Measurements from ENCODE around the gene SYNDIG1.

SYNDIG1 gene

DNA sequence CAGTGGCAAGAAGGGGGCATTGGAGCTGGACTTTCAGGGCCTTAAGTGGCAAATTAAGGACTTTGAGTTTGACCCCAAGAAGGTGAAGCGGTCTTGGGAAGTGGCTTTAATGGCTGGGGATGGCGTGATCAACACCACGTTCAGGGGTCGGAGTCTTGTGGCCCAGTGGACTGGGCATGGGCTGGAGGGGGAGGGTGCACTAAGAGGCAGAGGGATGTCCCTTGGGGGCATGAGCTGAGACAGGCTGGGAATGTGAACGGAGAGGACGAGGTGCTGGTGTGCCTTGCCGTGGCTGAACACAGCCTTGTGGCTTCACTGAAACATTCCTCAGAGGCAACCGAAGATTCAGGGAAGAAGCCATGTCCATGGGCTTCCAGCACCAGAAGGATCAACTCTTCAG lies 227.0 kb downstream of the SYNDIG1 start:
- Histone ChIP-seq H3K23ac (ENCODE audit: low read length) (no peak overlapping the region), H3K4me1 (ENCODE audit: control insufficient read depth in 1 of 2, insufficient read depth in 2 of 2, low read length in 2 of 2) (no peaks in the 10 kb centered on the region), H4K8ac (ENCODE audit: low read depth, low read length) (no peak overlapping the region), H3K14ac (ENCODE audit: low read length) (no peak overlapping the region), H3K4ac (ENCODE audit: low read depth, low read length) (no peak overlapping the region), H4K91ac (ENCODE audit: low read depth, low read length) (no peak overlapping the region), H2BK120ac (ENCODE audit: insufficient read depth, low read length, poor library complexity) (no peak overlapping the region), H3K79me1 (ENCODE audit: low read length) (no peaks in the 10 kb centered on the region), H3K4me2 (ENCODE audit: low read length) (no peak overlapping the region), H3K36me3 (ENCODE audit: control insufficient read depth in 1 of 2, insufficient read depth in 2 of 2, low read length in 2 of 2) (no peaks in the 10 kb centered on the region), H4K12ac (ENCODE audit: low read depth, low read length) (no peak overlapping the region), H2BK5ac (ENCODE audit: low read depth, low read length, poor library complexity) (no peak overlapping the region), H3K9me3 (ENCODE audit: insufficient read depth, low read depth, low read length) (peaks cover 2% of the 10 kb centered on the region), H3K18ac (ENCODE audit: low read length) (no peak overlapping the region), H3K4me3 (ENCODE audit: low read depth, low read length) (no peak overlapping the region), H3K79me2 (ENCODE audit: control insufficient read depth, insufficient read depth, low read length, poor library complexity) (no peaks in the 10 kb centered on the region), H2AFZ (ENCODE audit: insufficient read depth, low read length, poor library complexity) (no peak overlapping the region), H3K27ac (ENCODE audit: low read depth, low read length) (no peak overlapping the region), H2AK5ac (ENCODE audit: low read length) (no peak overlapping the region), H2BK12ac (ENCODE audit: low read length) (no peak overlapping the region), H3K27me3 (ENCODE audit: insufficient read depth, low read length) (no peaks in the 10 kb centered on the region), H3K9ac (ENCODE audit: low read length) (no peak overlapping the region)
- DNase-seq, result no peak
- no CpG with 5 or more reads among the region's 8 CpGs for WGBS (ENCODE audit: extremely low coverage, insufficient coverage, insufficient read length)

GRCh38 chr20:24697411-24697810 lies 228.0 kb downstream of the SYNDIG1 start:
- no CpG with 5 or more reads among the region's 6 CpGs for WGBS (ENCODE audit: extremely low coverage, insufficient coverage, insufficient read length)
- Histone ChIP-seq H4K12ac (ENCODE audit: low read depth, low read length) (no peak overlapping the region), H3K79me2 (ENCODE audit: control insufficient read depth, insufficient read depth, low read length, poor library complexity) (no peaks in the 10 kb centered on the region), H3K27me3 (ENCODE audit: insufficient read depth, low read length) (no peaks in the 10 kb centered on the region), H3K14ac (ENCODE audit: low read length) (no peak overlapping the region), H3K79me1 (ENCODE audit: low read length) (no peaks in the 10 kb centered on the region), H2AFZ (ENCODE audit: insufficient read depth, low read length, poor library complexity) (no peak overlapping the region), H2BK5ac (ENCODE audit: low read depth, low read length, poor library complexity) (no peak overlapping the region), H2BK12ac (ENCODE audit: low read length) (no peak overlapping the region), H3K4ac (ENCODE audit: low read depth, low read length) (no peak overlapping the region), H3K23ac (ENCODE audit: low read length) (no peak overlapping the region), H4K8ac (ENCODE audit: low read depth, low read length) (no peak overlapping the region), H3K36me3 (ENCODE audit: control insufficient read depth in 1 of 2, insufficient read depth in 2 of 2, low read length in 2 of 2) (no peaks in the 10 kb centered on the region), H3K4me1 (ENCODE audit: control insufficient read depth in 1 of 2, insufficient read depth in 2 of 2, low read length in 2 of 2) (no peaks in the 10 kb centered on the region), H3K27ac (ENCODE audit: low read depth, low read length) (no peak overlapping the region), H3K18ac (ENCODE audit: low read length) (no peak overlapping the region), H2AK5ac (ENCODE audit: low read length) (no peak overlapping the region), H3K4me3 (ENCODE audit: low read depth, low read length) (no peak overlapping the region), H3K4me2 (ENCODE audit: low read length) (no peak overlapping the region), H4K91ac (ENCODE audit: low read depth, low read length) (no peak overlapping the region), H3K9me3 (ENCODE audit: insufficient read depth, low read depth, low read length) (peaks cover 3% of the 10 kb centered on the region), H2BK120ac (ENCODE audit: insufficient read depth, low read length, poor library complexity) (no peak overlapping the region), H3K9ac (ENCODE audit: low read length) (no peak overlapping the region)
- no peak for DNase-seq

DNA sequence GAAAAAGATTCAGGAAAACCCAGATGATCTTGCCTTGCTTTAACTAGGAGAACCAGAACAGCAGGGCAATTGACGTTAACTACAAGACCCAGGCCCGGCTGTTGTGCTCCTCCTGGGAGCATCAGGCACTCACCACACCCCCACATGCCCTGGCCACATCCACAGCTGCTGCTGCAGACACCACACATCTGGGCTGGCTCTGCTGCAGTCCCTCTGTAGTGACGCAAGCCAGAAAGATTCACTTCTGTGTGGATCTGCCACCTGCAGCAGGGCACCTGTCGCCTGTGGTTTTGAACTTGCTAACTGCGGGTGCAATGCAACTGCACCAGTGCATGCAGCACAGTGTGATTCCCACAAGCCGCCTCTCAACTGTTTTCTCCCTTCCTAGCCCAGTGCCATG lies 228.8 kb downstream of the SYNDIG1 start:
- DNase-seq, result no peak
- Histone ChIP-seq H3K4ac (ENCODE audit: low read depth, low read length) (no peak overlapping the region), H3K4me1 (ENCODE audit: control insufficient read depth in 1 of 2, insufficient read depth in 2 of 2, low read length in 2 of 2) (no peaks in the 10 kb centered on the region), H3K4me3 (ENCODE audit: low read depth, low read length) (no peak overlapping the region), H3K9me3 (ENCODE audit: insufficient read depth, low read depth, low read length) (peaks cover 7% of the 10 kb centered on the region), H4K91ac (ENCODE audit: low read depth, low read length) (no peak overlapping the region), H3K14ac (ENCODE audit: low read length) (no peak overlapping the region), H2AK5ac (ENCODE audit: low read length) (no peak overlapping the region), H2BK5ac (ENCODE audit: low read depth, low read length, poor library complexity) (no peak overlapping the region), H3K23ac (ENCODE audit: low read length) (no peak overlapping the region), H3K27ac (ENCODE audit: low read depth, low read length) (no peak overlapping the region), H3K79me1 (ENCODE audit: low read length) (no peaks in the 10 kb centered on the region), H4K8ac (ENCODE audit: low read depth, low read length) (no peak overlapping the region), H3K18ac (ENCODE audit: low read length) (no peak overlapping the region), H2BK120ac (ENCODE audit: insufficient read depth, low read length, poor library complexity) (no peak overlapping the region), H2BK12ac (ENCODE audit: low read length) (no peak overlapping the region), H3K27me3 (ENCODE audit: insufficient read depth, low read length) (no peaks in the 10 kb centered on the region), H3K4me2 (ENCODE audit: low read length) (no peak overlapping the region), H3K79me2 (ENCODE audit: control insufficient read depth, insufficient read depth, low read length, poor library complexity) (no peaks in the 10 kb centered on the region), H4K12ac (ENCODE audit: low read depth, low read length) (no peak overlapping the region), H3K9ac (ENCODE audit: low read length) (no peak overlapping the region), H3K36me3 (ENCODE audit: control insufficient read depth in 1 of 2, insufficient read depth in 2 of 2, low read length in 2 of 2) (no peaks in the 10 kb centered on the region), H2AFZ (ENCODE audit: insufficient read depth, low read length, poor library complexity) (no peak overlapping the region)
- no CpG with 5 or more reads among the region's 6 CpGs for WGBS (ENCODE audit: extremely low coverage, insufficient coverage, insufficient read length)

- no peak for DNase-seq
- Histone ChIP-seq H2BK5ac (ENCODE audit: low read depth, low read length, poor library complexity) (no peak overlapping the region), H2BK12ac (ENCODE audit: low read length) (no peak overlapping the region), H3K14ac (ENCODE audit: low read length) (no peak overlapping the region), H4K91ac (ENCODE audit: low read depth, low read length) (no peak overlapping the region), H3K79me1 (ENCODE audit: low read length) (no peaks in the 10 kb centered on the region), H3K4ac (ENCODE audit: low read depth, low read length) (no peak overlapping the region), H4K8ac (ENCODE audit: low read depth, low read length) (no peak overlapping the region), H2BK120ac (ENCODE audit: insufficient read depth, low read length, poor library complexity) (no peak overlapping the region), H3K9ac (ENCODE audit: low read length) (no peak overlapping the region), H3K23ac (ENCODE audit: low read length) (no peak overlapping the region), H3K36me3 (ENCODE audit: control insufficient read depth in 1 of 2, insufficient read depth in 2 of 2, low read length in 2 of 2) (no peaks in the 10 kb centered on the region), H3K27me3 (ENCODE audit: insufficient read depth, low read length) (no peaks in the 10 kb centered on the region), H3K27ac (ENCODE audit: low read depth, low read length) (no peak overlapping the region), H2AFZ (ENCODE audit: insufficient read depth, low read length, poor library complexity) (no peak overlapping the region), H3K18ac (ENCODE audit: low read length) (no peak overlapping the region), H2AK5ac (ENCODE audit: low read length) (no peak overlapping the region), H3K4me3 (ENCODE audit: low read depth, low read length) (no peak overlapping the region), H4K12ac (ENCODE audit: low read depth, low read length) (no peak overlapping the region), H3K4me2 (ENCODE audit: low read length) (no peak overlapping the region), H3K79me2 (ENCODE audit: control insufficient read depth, insufficient read depth, low read length, poor library complexity) (no peaks in the 10 kb centered on the region), H3K9me3 (ENCODE audit: insufficient read depth, low read depth, low read length) (peaks cover 8% of the 10 kb centered on the region), H3K4me1 (ENCODE audit: control insufficient read depth in 1 of 2, insufficient read depth in 2 of 2, low read length in 2 of 2) (no peaks in the 10 kb centered on the region)
- WGBS (ENCODE audit: extremely low coverage, insufficient coverage, insufficient read length), result no CpG with 5 or more reads among the region's 5 CpGs
These were observed 229.3 kb downstream of the SYNDIG1 start for GRCh38 chr20:24698706-24699206.
